Karpas-422 (cell line): Measurements from ENCODE around the gene EIF4G3. TPM values are rescaled to one million over a fixed set of nuclear protein-coding genes. Genes with fewer than 3 reads are reported as not detected.

Experiments used
- DNase-seq: peaks from one replicate; pipeline ENCODE4 v3.0.0-alpha.2; 2015
- H2AFZ ChIP-seq: fragments of 200-600 bp; sonication (generic); 2 replicates; pipeline ENCODE4 v1.6.1; 2014; ENCODE audit warnings: antibody characterized with exemption, low read length, mixed read lengths
- H3K27ac ChIP-seq: fragments of 200-600 bp; sonication (generic); 2 replicates; pipeline ENCODE4 v1.5.1; 2014; ENCODE audit warnings: mild to moderate bottlenecking, low read length, moderate library complexity
- H3K27me3 ChIP-seq: fragments of 200-600 bp; sonication (generic); 2 replicates; pipeline ENCODE4 v1.6.1; 2014; ENCODE audit warnings: low read length, mixed read lengths
- H3K36me3 ChIP-seq: fragments of 200-600 bp; sonication (generic); 2 replicates; pipeline ENCODE4 v1.6.1; 2014; ENCODE audit warnings: low read length, mixed read lengths; ENCODE audit not compliant: insufficient read depth
- H3K4me1 ChIP-seq: fragments of 200-600 bp; sonication (generic); 2 replicates; pipeline ENCODE4 v1.6.1; 2014; ENCODE audit warnings: mild to moderate bottlenecking, low read length, mixed read lengths
- H3K4me2 ChIP-seq: fragments of 200-600 bp; sonication (generic); 2 replicates; pipeline ENCODE4 v1.6.1; 2014; ENCODE audit warnings: low read length, low read depth, mild to moderate bottlenecking; ENCODE audit not compliant: poor library complexity, severe bottlenecking
- H3K4me3 ChIP-seq: fragments of 200-600 bp; sonication (generic); 2 replicates; pipeline ENCODE4 v1.5.1; 2014; ENCODE audit warnings: mild to moderate bottlenecking, antibody characterized with exemption, low read length, mixed read lengths
- H3K79me2 ChIP-seq: fragments of 200-600 bp; sonication (generic); 2 replicates; pipeline ENCODE4 v1.6.1; 2014; ENCODE audit warnings: mild to moderate bottlenecking, low read length, mixed read lengths
- H3K9ac ChIP-seq: fragments of 200-600 bp; sonication (generic); 2 replicates; pipeline ENCODE4 v1.6.0; 2014; ENCODE audit warnings: low read length
- H3K9me2 ChIP-seq: fragments of 200-600 bp; sonication (generic), shearing (Covaris generic); replicated peaks from 2 replicates; pipeline ENCODE4 v1.6.0; 2014; ENCODE audit warnings: mild to moderate bottlenecking, low read length, moderate library complexity; ENCODE audit not compliant: insufficient read depth
- H3K9me3 ChIP-seq: fragments of 300-700, 200-600 bp; sonication (generic); 2 replicates; pipeline ENCODE4 v1.6.1; 2014; ENCODE audit warnings: low read length, mixed read lengths
- H4K20me1 ChIP-seq: fragments of 200-600 bp; sonication (generic); 2 replicates; pipeline ENCODE4 v1.6.1; 2014; ENCODE audit warnings: mild to moderate bottlenecking, antibody characterized with exemption, low read length, low read depth; ENCODE audit not compliant: insufficient read depth
- total RNA-seq: library from RNA; depleted of rRNA; stranded (reverse); fragments of >200 nt; shearing (Covaris generic); gene quantifications from 2 replicates; pipeline ENCODE4 v1.2.3, GENCODE V29; 2014; ENCODE audit warnings: low replicate concordance

The EIF4G3 gene
- total RNA-seq, 1 experiment from 2014 or later: 139 TPM

DNA sequence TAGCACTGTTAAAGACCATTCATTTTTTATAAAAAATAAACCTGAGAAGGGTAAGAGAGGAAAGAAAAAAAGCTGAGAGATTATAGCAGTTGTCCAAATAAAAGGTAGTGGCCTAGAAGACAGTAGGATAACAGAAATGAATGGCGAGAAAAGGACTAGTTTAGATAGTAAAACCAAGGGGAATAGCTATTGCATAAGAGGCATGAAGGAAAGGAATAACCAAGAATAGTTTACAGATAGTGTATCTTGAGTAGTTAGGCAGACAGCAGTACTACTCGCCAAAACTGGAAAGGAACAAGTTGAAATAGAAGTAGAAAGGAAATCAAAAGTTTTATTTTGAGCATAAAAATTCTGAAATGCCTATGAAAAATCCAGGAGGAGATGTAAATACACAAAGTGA lies 70.5 kb downstream of the EIF4G3 start:
- Histone ChIP-seq H3K9me3 (no peaks in the 10 kb centered on the region), H4K20me1 (no peaks in the 10 kb centered on the region), H3K4me2 (no peak overlapping the region), H3K9ac (no peak overlapping the region), H3K4me3 (no peak overlapping the region), H3K27me3 (no peaks in the 10 kb centered on the region), H3K4me1 (no peaks in the 10 kb centered on the region), H3K36me3 (peaks cover 51% of the 10 kb centered on the region), H2AFZ (no peak overlapping the region), H3K79me2 (peaks cover 85% of the 10 kb centered on the region), H3K27ac (no peak overlapping the region), H3K9me2 (no peaks in the 10 kb centered on the region)
- DNase-seq: no peak

DNA sequence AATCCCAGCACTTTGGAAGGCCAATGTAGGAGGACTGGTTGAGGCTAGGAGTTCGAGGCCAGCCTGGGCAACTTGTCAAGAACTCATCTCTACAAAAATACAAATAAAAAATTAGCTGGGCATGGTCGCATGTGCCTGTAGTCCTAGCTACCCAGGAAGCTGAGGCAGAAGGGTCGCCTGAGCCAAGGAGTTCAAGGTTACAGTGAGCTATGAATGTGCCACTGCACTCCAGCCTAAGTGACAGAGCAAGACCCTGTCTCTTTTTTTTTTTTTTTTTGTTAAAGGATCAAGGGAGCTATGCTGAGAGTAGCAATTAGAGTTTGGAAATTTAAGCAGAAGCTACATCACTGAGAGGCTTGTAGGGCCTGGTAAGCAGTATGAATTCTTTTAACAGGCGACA lies 70.9 kb downstream of the EIF4G3 start:
- H3K9ac ChIP-seq: no peak overlapping the region
- no peaks in the 10 kb centered on the region for H3K9me2 ChIP-seq
- peaks cover 85% of the 10 kb centered on the region for H3K79me2 ChIP-seq
- no peaks in the 10 kb centered on the region for H3K9me3 ChIP-seq
- peaks cover 51% of the 10 kb centered on the region for H3K36me3 ChIP-seq
- no peak overlapping the region for H2AFZ ChIP-seq
- no peak overlapping the region for H3K4me2 ChIP-seq
- no peaks in the 10 kb centered on the region for H3K4me1 ChIP-seq
- H3K4me3 ChIP-seq: no peak overlapping the region
- H3K27me3 ChIP-seq: no peaks in the 10 kb centered on the region
- H3K27ac ChIP-seq: no peak overlapping the region
- H4K20me1 ChIP-seq: no peaks in the 10 kb centered on the region
- DNase-seq: no peak

DNA sequence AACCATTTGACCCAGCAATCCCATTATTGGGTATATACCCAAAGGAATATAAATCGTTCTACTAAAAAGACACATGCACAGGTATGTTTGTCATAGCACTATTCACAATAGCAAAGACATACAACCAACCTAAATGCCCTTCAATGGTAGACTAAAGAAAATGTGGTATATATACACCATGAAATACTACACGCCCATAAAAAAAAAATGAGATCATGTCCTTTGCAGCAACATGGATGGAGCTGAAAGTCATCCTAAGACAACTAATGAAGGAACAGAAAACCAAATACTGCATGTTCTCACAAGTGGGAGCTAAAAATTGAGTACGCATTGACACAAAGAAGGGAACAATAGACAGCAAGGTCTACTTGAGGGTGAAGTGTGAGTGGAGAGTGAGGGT lies 72.0 kb downstream of the EIF4G3 start:
- DNase-seq: no peak
- Histone ChIP-seq H3K4me1 (no peaks in the 10 kb centered on the region), H3K27ac (no peak overlapping the region), H3K27me3 (no peaks in the 10 kb centered on the region), H4K20me1 (no peaks in the 10 kb centered on the region), H3K36me3 (peaks cover 60% of the 10 kb centered on the region), H2AFZ (no peak overlapping the region), H3K9me2 (no peaks in the 10 kb centered on the region), H3K4me3 (no peak overlapping the region), H3K79me2 (peaks cover 89% of the 10 kb centered on the region), H3K4me2 (no peak overlapping the region), H3K9me3 (no peaks in the 10 kb centered on the region), H3K9ac (no peak overlapping the region)

GRCh38 chr1:21100481-21100921 lies 76.2 kb downstream of the EIF4G3 start:
- DNase-seq: no peak
- peaks cover 95% of the 10 kb centered on the region for H3K79me2 ChIP-seq
- H3K36me3 ChIP-seq: peaks cover 85% of the 10 kb centered on the region
- H3K27me3 ChIP-seq: no peaks in the 10 kb centered on the region
- H3K9ac ChIP-seq: no peak overlapping the region
- no peak overlapping the region for H2AFZ ChIP-seq
- H3K4me3 ChIP-seq: no peak overlapping the region
- H3K9me2 ChIP-seq: no peaks in the 10 kb centered on the region
- no peaks in the 10 kb centered on the region for H4K20me1 ChIP-seq
- H3K9me3 ChIP-seq: peaks cover 2% of the 10 kb centered on the region; the same call in 1 of the 2 replicates
- H3K27ac ChIP-seq: no peak overlapping the region
- no peaks in the 10 kb centered on the region for H3K4me1 ChIP-seq
- no peak overlapping the region for H3K4me2 ChIP-seq

DNA sequence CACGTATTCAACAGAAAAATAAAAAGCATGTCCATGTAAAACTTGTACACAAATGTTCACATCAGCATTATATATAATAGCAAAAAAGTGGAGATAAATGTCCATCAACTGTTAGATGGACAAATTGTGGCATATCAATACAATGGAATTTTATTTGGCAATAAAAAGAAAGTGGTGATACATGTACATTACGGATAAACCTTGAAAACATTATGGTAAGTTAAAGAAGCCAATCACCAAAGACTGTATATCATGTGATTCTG lies 76.9 kb downstream of the EIF4G3 start:
- no peaks in the 10 kb centered on the region for H3K9me2 ChIP-seq
- no peak overlapping the region for H3K4me2 ChIP-seq
- H3K27ac ChIP-seq: no peak overlapping the region

DNA sequence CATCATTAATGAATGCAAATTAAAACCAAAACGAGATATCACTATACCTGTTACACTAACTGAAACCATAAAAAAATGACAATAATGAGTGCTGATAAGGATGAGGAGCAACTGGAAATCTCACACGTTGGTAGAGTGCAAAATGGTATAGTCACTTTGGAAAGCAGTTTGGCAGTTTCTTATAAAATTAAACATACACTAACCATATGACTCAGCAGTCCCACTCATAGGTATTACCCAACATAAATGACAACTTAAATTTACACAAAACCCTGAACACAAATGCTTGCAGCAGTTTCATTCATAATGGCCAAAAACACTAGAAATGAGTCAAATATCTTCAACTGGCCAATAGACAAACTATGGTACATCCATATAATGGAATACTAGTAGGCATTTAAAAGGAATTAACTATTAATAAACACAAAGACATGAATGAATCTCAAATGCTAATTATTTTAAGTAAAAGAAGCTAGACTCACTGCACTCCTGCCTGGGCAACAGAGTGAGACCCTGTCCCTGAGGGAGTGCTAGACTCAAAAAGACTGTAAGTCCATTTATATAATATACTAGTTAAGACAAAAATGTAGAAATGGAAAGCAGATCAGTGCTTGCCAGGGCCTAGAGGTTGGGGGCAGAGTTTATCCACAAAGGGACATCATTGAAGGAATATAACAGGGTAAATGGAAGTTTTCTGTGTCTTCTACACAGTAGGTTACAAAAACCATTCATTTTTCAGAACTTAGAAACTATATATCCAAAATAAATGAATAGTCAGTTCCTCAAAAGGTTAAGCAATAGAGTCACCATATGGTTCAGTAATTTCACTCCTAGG lies 77.4 kb downstream of the EIF4G3 start:
- Histone ChIP-seq H4K20me1 (no peaks in the 10 kb centered on the region), H3K36me3 (peaks cover 83% of the 10 kb centered on the region), H2AFZ (no peak overlapping the region), H3K4me2 (no peak overlapping the region), H3K27ac (no peak overlapping the region), H3K27me3 (no peaks in the 10 kb centered on the region), H3K4me3 (no peak overlapping the region), H3K9me2 (no peaks in the 10 kb centered on the region), H3K79me2 (peaks cover 93% of the 10 kb centered on the region), H3K9ac (no peak overlapping the region), H3K4me1 (no peaks in the 10 kb centered on the region), H3K9me3 (peaks cover 3% of the 10 kb centered on the region; the same call in 1 of the 2 replicates)
- no peak for DNase-seq

More for the DNA sequence above, 76.9 kb downstream of the EIF4G3 start:
- peaks cover 3% of the 10 kb centered on the region; the same call in 1 of the 2 replicates for H3K9me3 ChIP-seq
- peaks cover 88% of the 10 kb centered on the region for H3K36me3 ChIP-seq
- DNase-seq: no peak
- H3K79me2 ChIP-seq: peaks cover 97% of the 10 kb centered on the region
- H3K9ac ChIP-seq: no peak overlapping the region
- H2AFZ ChIP-seq: no peak overlapping the region
- no peak overlapping the region for H3K4me3 ChIP-seq
- no peaks in the 10 kb centered on the region for H3K27me3 ChIP-seq
- no peaks in the 10 kb centered on the region for H4K20me1 ChIP-seq
- H3K4me1 ChIP-seq: no peaks in the 10 kb centered on the region

DNA sequence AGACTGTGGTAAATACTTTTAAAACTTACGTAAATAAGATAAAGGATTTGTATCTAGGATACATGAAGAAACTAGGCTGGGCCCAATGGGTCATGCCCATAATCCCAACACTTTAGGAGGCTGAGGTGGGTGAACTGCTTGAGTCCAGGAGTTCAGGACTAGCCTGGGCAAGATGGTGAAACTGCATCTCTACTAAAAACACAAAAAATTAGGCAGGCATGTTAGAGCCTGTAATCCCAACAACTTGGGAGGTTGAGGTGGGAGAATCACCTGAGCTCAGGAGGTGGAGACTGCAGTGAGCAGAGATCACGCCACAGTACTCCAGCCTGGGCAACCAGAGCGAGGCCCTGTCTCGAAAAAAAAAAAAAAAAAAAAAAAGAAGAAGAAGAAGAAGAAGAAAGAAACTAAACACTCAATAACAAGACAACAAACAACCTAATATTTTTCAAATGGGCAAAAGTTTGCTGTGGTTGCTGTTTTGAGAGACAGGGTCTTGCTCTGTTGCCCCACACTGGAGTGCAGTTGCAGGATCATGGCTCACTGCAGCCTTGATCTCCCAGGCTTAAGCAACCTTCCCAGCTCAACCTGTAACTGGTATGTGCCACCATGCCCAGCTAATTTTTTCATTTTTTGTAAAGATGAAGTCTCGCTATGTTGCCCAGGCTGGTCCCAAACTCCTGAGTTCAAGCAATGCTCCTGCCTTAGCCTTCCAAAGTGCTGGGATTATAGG lies 78.3 kb downstream of the EIF4G3 start:
- Histone ChIP-seq H3K4me3 (no peak overlapping the region), H2AFZ (no peak overlapping the region), H3K9me2 (no peaks in the 10 kb centered on the region), H3K36me3 (peaks cover 77% of the 10 kb centered on the region), H4K20me1 (no peaks in the 10 kb centered on the region), H3K9me3 (peaks cover 3% of the 10 kb centered on the region; the same call in 1 of the 2 replicates), H3K4me1 (no peaks in the 10 kb centered on the region), H3K27ac (no peak overlapping the region), H3K27me3 (no peaks in the 10 kb centered on the region), H3K79me2 (peaks cover 87% of the 10 kb centered on the region), H3K4me2 (no peak overlapping the region), H3K9ac (no peak overlapping the region)
- no peak for DNase-seq

- Histone ChIP-seq H2AFZ (no peak overlapping the region), H3K79me2 (peaks cover 81% of the 10 kb centered on the region), H3K4me3 (no peak overlapping the region), H3K9me2 (no peaks in the 10 kb centered on the region), H4K20me1 (no peaks in the 10 kb centered on the region), H3K36me3 (peaks cover 72% of the 10 kb centered on the region), H3K9me3 (peaks cover 3% of the 10 kb centered on the region; the same call in 1 of the 2 replicates), H3K4me2 (no peak overlapping the region), H3K4me1 (no peaks in the 10 kb centered on the region), H3K9ac (no peak overlapping the region), H3K27me3 (no peaks in the 10 kb centered on the region), H3K27ac (no peak overlapping the region)
- no peak for DNase-seq
Observed at GRCh38 chr1:21097729-21098128, 79.0 kb downstream of the EIF4G3 start.
